Prostate gland (tissue), 2 donors: ENCODE measurements around the gene COX6B1. TPM values are rescaled to one million over a fixed set of nuclear protein-coding genes. Genes with fewer than 3 reads are reported as not detected.

Experiments used
- DNase-seq: peaks from one replicate; pipeline ENCODE4 v3.0.0-alpha.2; 2019; ENCODE audit warnings: low spot score
- H3K27ac ChIP-seq, 2 donors: fragments of 200-600 bp; sonication (generic); 2 replicates each; pipeline ENCODE4 v1.5.1; 2017 to 2019
- H3K27me3 ChIP-seq: fragments of 200-600 bp; sonication (generic); replicated peaks from 2 replicates; pipeline ENCODE4 v1.5.1; 2019; ENCODE audit not compliant: insufficient read depth
- H3K36me3 ChIP-seq, 2 donors: fragments of 200-600 bp; sonication (generic); 1 replicate in 1 of 2; 2 replicates in 1 of 2; pipeline versions ENCODE4 v1.5.1 to v1.8.1; 2017 to 2019
- H3K4me1 ChIP-seq: fragments of 200-600 bp; sonication (generic); replicated peaks from 2 replicates; pipeline ENCODE4 v1.5.1; 2019
- H3K4me3 ChIP-seq, 2 donors: fragments of 200-600 bp; sonication (generic); 2 replicates each; pipeline ENCODE4 v1.5.1; 2017 to 2019
- H3K9me3 ChIP-seq: fragments of 200-600 bp; sonication (generic); 2 replicates; pipeline ENCODE4 v1.5.1; 2017
- CTCF ChIP-seq, 4 experiments: fragments of 200-600 bp in 2 of 4; fragments of 450-650 bp in 2 of 4; sonication (generic) in 2 of 4; IDR thresholded peaks; 1 replicate in 3 of 4; 2 replicates in 1 of 4; pipeline ENCODE4 v1.5.1; 2016 to 2019; ENCODE audit warnings: antibody characterized with exemption in 4 of 4, mild to moderate bottlenecking in 2 of 4, moderate library complexity in 2 of 4
- POLR2A ChIP-seq: fragments of 450-650 bp; IDR thresholded peaks from one replicate; pipeline ENCODE4 v1.6.1; 2016; ENCODE audit warnings: antibody characterized with exemption, mild to moderate bottlenecking
- POLR2AphosphoS5 ChIP-seq: sonication (generic); formaldehyde crosslinking; IDR thresholded peaks from one replicate; pipeline ENCODE4 v1.6.1; 2017; ENCODE audit warnings: antibody characterized with exemption
- WGBS: methylation state at CpG from one replicate; pipeline ENCODE4 v1.1.5; 2018; 5-methylcytosine and 5-hydroxymethylcytosine counted together
- intact Hi-C: fragments of 100-400 bp; cut with DNase I; formaldehyde crosslinking; loops from one replicate; pipeline ENCODE4 v1.14.2; 2022
- total RNA-seq, 2 donors: library from RNA; depleted of rRNA; stranded (reverse); fragments of >200 nt; gene quantifications; one replicate each; pipeline ENCODE4 v1.1.0, GENCODE V29; 2016

The COX6B1 gene
- total RNA-seq, 2 donors from 2014 or later: 334 to 665 TPM

- no peaks in the 10 kb centered on the region for H3K9me3 ChIP-seq
- no peak overlapping the region for H3K27ac ChIP-seq
- intact Hi-C loops: no loop called here
- TF ChIP-seq CTCF (IDR thresholded peaks at IDR 0.05): no peak
- no peak for TF ChIP-seq POLR2AphosphoS5
- TF ChIP-seq POLR2A: no peak
- H3K36me3 ChIP-seq: no peaks in the 10 kb centered on the region
- no peaks in the 10 kb centered on the region for H3K4me1 ChIP-seq
- no peak overlapping the region for H3K4me3 ChIP-seq
- DNase-seq: no peak
- 91% methylated on average over 6 of the region's 6 CpGs for WGBS
- no peaks in the 10 kb centered on the region for H3K27me3 ChIP-seq
These were observed 24.7 kb upstream of the COX6B1 start for GRCh38 chr19:35623327-35624010.

GRCh38 chr19:35628264-35628564 is 19.9 kb upstream of the COX6B1 start:
- intact Hi-C loops: loop anchor here (5.0 kb wide), 1 partner anchor 81 kb away; the partner anchor contains the start of gene TMEM147
- 2% methylated on average over 9 of the region's 9 CpGs for WGBS

GRCh38 chr19:35628565-35629331 is 19.4 kb upstream of the COX6B1 start, which contains the start of gene RBM42:
Gene RBM42 (plus strand): TSS chr19:35629036. CDS start chr19:35629154, 118 bp downstream.
- Histone ChIP-seq H3K27me3 (no peaks in the 10 kb centered on the region), H3K36me3 (peaks cover 11 to 24% of the 10 kb centered on the region in 2 donors), H3K4me3 (peak within 1 kb of the TSS; percentile 98 to 99), H3K9me3 (no peaks in the 10 kb centered on the region), H3K4me1 (no peaks in the 10 kb centered on the region), H3K27ac (peak within 1 kb of the TSS; percentile 88)
- peak; percentile 96 for DNase-seq
- WGBS: under 1% methylated on average over 49 of the region's 56 CpGs
- TF ChIP-seq POLR2A (peak; percentile 43), CTCF (IDR thresholded peaks at IDR 0.05) (peak in 1 of 4 experiments; percentile 41), POLR2AphosphoS5 (peak; percentile 99)
- intact Hi-C loops: loop anchor here (5.0 kb wide), 1 partner anchor 81 kb away; the partner anchor contains the start of gene TMEM147

More at GRCh38 chr19:35628264-35628564, 19.9 kb upstream of the COX6B1 start:
- TF ChIP-seq POLR2A: no peak
- no peak for TF ChIP-seq POLR2AphosphoS5
- no peak for TF ChIP-seq CTCF (IDR thresholded peaks at IDR 0.05)
- H3K27ac ChIP-seq: peak overlapping the region; percentile 88
- H3K27me3 ChIP-seq: no peaks in the 10 kb centered on the region
- H3K4me1 ChIP-seq: no peaks in the 10 kb centered on the region
- DNase-seq: no peak
- H3K4me3 ChIP-seq: peak overlapping the region; percentile 98 to 99
- no peaks in the 10 kb centered on the region for H3K9me3 ChIP-seq
- peaks cover 6 to 19% of the 10 kb centered on the region in 2 donors for H3K36me3 ChIP-seq

GRCh38 chr19:35629332-35629633 is 18.8 kb upstream of the COX6B1 start:
- Histone ChIP-seq H3K27me3 (no peaks in the 10 kb centered on the region), H3K36me3 (peaks cover 11 to 28% of the 10 kb centered on the region in 2 donors), H3K9me3 (no peaks in the 10 kb centered on the region), H3K4me3 (peak overlapping the region; percentile 98 to 99), H3K4me1 (no peaks in the 10 kb centered on the region), H3K27ac (peak overlapping the region; percentile 88)
- DNase-seq: no peak
- TF ChIP-seq CTCF (IDR thresholded peaks at IDR 0.05) (no peak), POLR2AphosphoS5 (no peak), POLR2A (no peak)
- 10% methylated on average over 15 of the region's 15 CpGs for WGBS
- intact Hi-C loops: loop anchor here (5.0 kb wide), 1 partner anchor 82 kb away; the partner anchor contains the start of gene TMEM147
